Trophoblast cell (in vitro differentiated cells and primary cell): Measurements from ENCODE around the gene OLIG1.

Experiments used
- DNase-seq, 2 donors: peaks; one replicate each; pipeline ENCODE4 v3.0.0-alpha.2; 2016
- H2AFZ ChIP-seq: 2 replicates; pipeline ENCODE4 v1.6.1; 2013; ENCODE audit warnings: low read length, moderate library complexity, mild to moderate bottlenecking; ENCODE audit not compliant: insufficient read depth, poor library complexity
- H2AK5ac ChIP-seq: 2 replicates; pipeline ENCODE4 v1.6.1; 2013; ENCODE audit warnings: mild to moderate bottlenecking, low read length
- H2BK120ac ChIP-seq: 2 replicates; pipeline ENCODE4 v1.6.1; 2013; ENCODE audit warnings: low read length, mild to moderate bottlenecking, moderate library complexity; ENCODE audit not compliant: insufficient read depth, poor library complexity
- H2BK12ac ChIP-seq: 2 replicates; pipeline ENCODE4 v1.6.1; 2013; ENCODE audit warnings: mild to moderate bottlenecking, low read length, moderate library complexity
- H2BK5ac ChIP-seq: 2 replicates; pipeline ENCODE4 v1.6.1; 2013; ENCODE audit warnings: low read length, low read depth, moderate library complexity, mild to moderate bottlenecking; ENCODE audit not compliant: poor library complexity
- H3K14ac ChIP-seq: 2 replicates; pipeline ENCODE4 v1.6.1; 2013; ENCODE audit warnings: mild to moderate bottlenecking, low read length
- H3K18ac ChIP-seq: 2 replicates; pipeline ENCODE4 v1.6.1; 2013; ENCODE audit warnings: mild to moderate bottlenecking, low read length
- H3K23ac ChIP-seq: 2 replicates; pipeline ENCODE4 v1.6.1; 2013; ENCODE audit warnings: low read length
- H3K27ac ChIP-seq: 2 replicates; pipeline ENCODE4 v1.5.1; 2013; ENCODE audit warnings: low read depth, mild to moderate bottlenecking, inconsistent platforms, low read length, moderate library complexity
- H3K27me3 ChIP-seq: 2 replicates; pipeline ENCODE4 v1.6.1; 2013; ENCODE audit warnings: inconsistent platforms, mild to moderate bottlenecking, low read length, moderate library complexity; ENCODE audit not compliant: insufficient read depth
- H3K36me3 ChIP-seq, 2 experiments: 1 replicate in 1 of 2; 2 replicates in 1 of 2; pipeline ENCODE4 v1.6.1; 2013; ENCODE audit warnings: low read length in 2 of 2, mild to moderate bottlenecking in 2 of 2, moderate library complexity in 1 of 2; ENCODE audit not compliant: insufficient read depth in 2 of 2, control insufficient read depth in 1 of 2
- H3K4ac ChIP-seq: 2 replicates; pipeline ENCODE4 v1.6.1; 2013; ENCODE audit warnings: low read depth, mild to moderate bottlenecking, low read length, moderate library complexity
- H3K4me1 ChIP-seq, 2 experiments: 1 replicate in 1 of 2; 2 replicates in 1 of 2; pipeline ENCODE4 v1.6.1; 2013; ENCODE audit warnings: low read length in 2 of 2, mild to moderate bottlenecking in 2 of 2, moderate library complexity in 1 of 2; ENCODE audit not compliant: insufficient read depth in 2 of 2, control insufficient read depth in 1 of 2
- H3K4me2 ChIP-seq: 2 replicates; pipeline ENCODE4 v1.6.1; 2013; ENCODE audit warnings: inconsistent platforms, mild to moderate bottlenecking, low read length, moderate library complexity
- H3K4me3 ChIP-seq: 2 replicates; pipeline ENCODE4 v1.5.1; 2013; ENCODE audit warnings: mild to moderate bottlenecking, low read depth, low read length, inconsistent platforms
- H3K79me1 ChIP-seq: one replicate; pipeline ENCODE4 v1.6.1; 2013; ENCODE audit warnings: low read length
- H3K79me2 ChIP-seq: 2 replicates; pipeline ENCODE4 v1.6.1; 2013; ENCODE audit warnings: low read length, mild to moderate bottlenecking; ENCODE audit not compliant: control insufficient read depth, insufficient read depth, poor library complexity
- H3K9ac ChIP-seq: 2 replicates; pipeline ENCODE4 v1.6.1; 2013; ENCODE audit warnings: mild to moderate bottlenecking, low read length
- H3K9me3 ChIP-seq: 2 replicates; pipeline ENCODE4 v1.6.1; 2013; ENCODE audit warnings: low read depth, mild to moderate bottlenecking, control low read depth, inconsistent platforms, low read length; ENCODE audit not compliant: insufficient read depth
- H4K12ac ChIP-seq: 2 replicates; pipeline ENCODE4 v1.6.1; 2013; ENCODE audit warnings: low read depth, mild to moderate bottlenecking, low read length, moderate library complexity
- H4K8ac ChIP-seq: 2 replicates; pipeline ENCODE4 v1.6.1; 2013; ENCODE audit warnings: low read depth, mild to moderate bottlenecking, low read length, moderate library complexity
- H4K91ac ChIP-seq: one replicate; pipeline ENCODE4 v1.6.1; 2013; ENCODE audit warnings: low read depth, mild to moderate bottlenecking, low read length, moderate library complexity
- WGBS: extraction: QIAGEN DNeasy Blood & Tissue Kit; methylation state at CpG from one replicate; pipeline ENCODE4 v1.1.7; 2013; ENCODE audit warnings: missing lambda C conversion rate; ENCODE audit not compliant: insufficient read length, insufficient coverage; ENCODE audit errors: extremely low coverage; 5-methylcytosine and 5-hydroxymethylcytosine counted together

Gene OLIG1

GRCh38 chr21:33037501-33037900 is 32.4 kb upstream of the OLIG1 start:
- no peak overlapping the region for H2AFZ ChIP-seq

DNA sequence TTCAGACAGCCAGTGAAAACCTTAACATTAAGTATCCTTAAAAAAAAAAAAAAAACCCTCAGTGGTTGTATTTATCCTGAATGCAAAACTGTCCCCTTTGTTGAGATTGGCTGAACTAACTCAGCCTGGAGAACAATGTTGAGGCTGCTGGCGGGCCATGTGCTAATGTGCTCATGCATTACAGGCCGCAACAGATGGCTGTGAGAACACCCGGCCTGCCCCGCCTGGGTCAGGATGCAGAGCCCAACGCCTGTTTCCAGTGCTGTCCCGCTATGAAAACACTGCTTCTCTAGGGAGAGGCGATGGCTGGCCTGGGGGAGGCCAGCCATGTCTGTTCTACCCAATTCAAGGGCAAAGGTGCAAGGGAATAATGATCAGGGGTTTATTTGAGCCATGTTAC is 30.4 kb upstream of the OLIG1 start:
- Histone ChIP-seq H2AK5ac (no peak overlapping the region), H3K9ac (no peak overlapping the region), H3K14ac (no peak overlapping the region), H2AFZ (no peak overlapping the region), H4K8ac (no peak overlapping the region), H3K4me1 (no peaks in the 10 kb centered on the region), H4K91ac (no peak overlapping the region), H3K4me2 (no peak overlapping the region), H2BK12ac (no peak overlapping the region), H3K27me3 (peaks cover 14% of the 10 kb centered on the region), H2BK120ac (no peak overlapping the region), H3K18ac (no peak overlapping the region), H2BK5ac (no peak overlapping the region), H3K36me3 (no peaks in the 10 kb centered on the region), H3K4me3 (no peak overlapping the region), H3K79me2 (no peaks in the 10 kb centered on the region), H3K9me3 (peaks cover 3% of the 10 kb centered on the region), H3K23ac (no peak overlapping the region), H4K12ac (no peak overlapping the region), H3K4ac (no peak overlapping the region), H3K27ac (no peak overlapping the region), H3K79me1 (no peaks in the 10 kb centered on the region)
- WGBS, result no CpG with 5 or more reads among the region's 7 CpGs
- DNase-seq, result no peak

More at GRCh38 chr21:33037501-33037900, 32.4 kb upstream of the OLIG1 start:
- H3K27ac ChIP-seq, result no peak overlapping the region
- DNase-seq, result no peak
- H3K14ac ChIP-seq, result no peak overlapping the region
- peaks cover 6% of the 10 kb centered on the region for H3K9me3 ChIP-seq
- peaks cover 29% of the 10 kb centered on the region for H3K27me3 ChIP-seq
- H3K79me2 ChIP-seq, result no peaks in the 10 kb centered on the region
- no peak overlapping the region for H3K23ac ChIP-seq
- no CpG with 5 or more reads among the region's 3 CpGs for WGBS
- no peak overlapping the region for H3K4me3 ChIP-seq
- H2BK120ac ChIP-seq, result no peak overlapping the region
- no peak overlapping the region for H2AK5ac ChIP-seq
- no peak overlapping the region for H4K91ac ChIP-seq
- no peak overlapping the region for H3K18ac ChIP-seq
- H3K36me3 ChIP-seq, result no peaks in the 10 kb centered on the region
- H3K4me2 ChIP-seq, result no peak overlapping the region
- no peaks in the 10 kb centered on the region for H3K4me1 ChIP-seq
- no peak overlapping the region for H3K4ac ChIP-seq
- H3K9ac ChIP-seq, result no peak overlapping the region
- H2BK5ac ChIP-seq, result no peak overlapping the region
- H2BK12ac ChIP-seq, result no peak overlapping the region
- no peak overlapping the region for H4K8ac ChIP-seq
- H3K79me1 ChIP-seq, result no peaks in the 10 kb centered on the region
- H4K12ac ChIP-seq, result no peak overlapping the region

GRCh38 chr21:33040215-33040614 is 29.7 kb upstream of the OLIG1 start:
- no CpG with 5 or more reads among the region's 3 CpGs for WGBS
- no peak overlapping the region for H3K9ac ChIP-seq

GRCh38 chr21:33041981-33042380 is 28.0 kb upstream of the OLIG1 start:
- no peaks in the 10 kb centered on the region for H3K36me3 ChIP-seq
- no peak overlapping the region for H3K4ac ChIP-seq
- peaks cover 6% of the 10 kb centered on the region for H3K27me3 ChIP-seq
- H3K27ac ChIP-seq, result no peak overlapping the region
- no peaks in the 10 kb centered on the region for H3K9me3 ChIP-seq
- H3K4me1 ChIP-seq, result no peaks in the 10 kb centered on the region
- no peak overlapping the region for H4K8ac ChIP-seq
- no peak overlapping the region for H4K91ac ChIP-seq
- no peak overlapping the region for H2AFZ ChIP-seq
- no peak overlapping the region for H2BK12ac ChIP-seq
- H3K79me2 ChIP-seq, result no peaks in the 10 kb centered on the region
- H3K9ac ChIP-seq, result no peak overlapping the region
- H2BK5ac ChIP-seq, result no peak overlapping the region
- no peak overlapping the region for H3K14ac ChIP-seq
- H3K4me2 ChIP-seq, result no peak overlapping the region
- no peak overlapping the region for H3K23ac ChIP-seq
- H2AK5ac ChIP-seq, result no peak overlapping the region
- no peak overlapping the region for H2BK120ac ChIP-seq
- no peak overlapping the region for H3K18ac ChIP-seq
- DNase-seq, result no peak
- no peak overlapping the region for H4K12ac ChIP-seq
- no CpG with 5 or more reads among the region's 2 CpGs for WGBS
- H3K79me1 ChIP-seq, result no peaks in the 10 kb centered on the region
- no peak overlapping the region for H3K4me3 ChIP-seq

More at GRCh38 chr21:33040215-33040614, 29.7 kb upstream of the OLIG1 start:
- H4K91ac ChIP-seq, result no peak overlapping the region
- no peak overlapping the region for H2BK5ac ChIP-seq
- no peak overlapping the region for H3K14ac ChIP-seq
- no peaks in the 10 kb centered on the region for H3K4me1 ChIP-seq
- H3K79me1 ChIP-seq, result no peaks in the 10 kb centered on the region
- peaks cover 8% of the 10 kb centered on the region for H3K27me3 ChIP-seq
- H2BK120ac ChIP-seq, result no peak overlapping the region
- no peak overlapping the region for H3K4ac ChIP-seq
- H2BK12ac ChIP-seq, result no peak overlapping the region
- H4K12ac ChIP-seq, result no peak overlapping the region
- no peak overlapping the region for H3K4me2 ChIP-seq
- H3K79me2 ChIP-seq, result no peaks in the 10 kb centered on the region
- H3K9me3 ChIP-seq, result peaks cover 3% of the 10 kb centered on the region
- H4K8ac ChIP-seq, result no peak overlapping the region
- H2AFZ ChIP-seq, result no peak overlapping the region
- no peak overlapping the region for H3K23ac ChIP-seq
- no peak overlapping the region for H2AK5ac ChIP-seq
- H3K36me3 ChIP-seq, result no peaks in the 10 kb centered on the region
- no peak for DNase-seq
- no peak overlapping the region for H3K18ac ChIP-seq
- H3K27ac ChIP-seq, result no peak overlapping the region
- no peak overlapping the region for H3K4me3 ChIP-seq
